Retinal pigment epithelial cell (primary cell): ENCODE data around the gene SND1.

ENCODE experiments used
- DNase-seq: peaks from one replicate; pipeline ENCODE4 v3.0.0-alpha.2; 2010; ENCODE audit warnings: low read depth
- H3K4me3 ChIP-seq: 2 replicates; pipeline ENCODE4 v1.5.1; 2011; ENCODE audit warnings: mild to moderate bottlenecking, low read length, control low read depth, moderate library complexity
- CTCF ChIP-seq: conservative IDR thresholded peaks from 2 replicates; pipeline ENCODE4 v1.5.1; 2011; ENCODE audit warnings: low read depth, low read length, control low read depth, inconsistent platforms

The SND1 gene

GRCh38 chr7:127859330-127859729, 207.3 kb downstream of the SND1 start:
- H3K4me3 ChIP-seq: no peak overlapping the region
- TF ChIP-seq CTCF: no peak
- no peak for DNase-seq

GRCh38 chr7:127862525-127862924, 210.5 kb downstream of the SND1 start:
- no peak for DNase-seq
- no peak for TF ChIP-seq CTCF

DNA sequence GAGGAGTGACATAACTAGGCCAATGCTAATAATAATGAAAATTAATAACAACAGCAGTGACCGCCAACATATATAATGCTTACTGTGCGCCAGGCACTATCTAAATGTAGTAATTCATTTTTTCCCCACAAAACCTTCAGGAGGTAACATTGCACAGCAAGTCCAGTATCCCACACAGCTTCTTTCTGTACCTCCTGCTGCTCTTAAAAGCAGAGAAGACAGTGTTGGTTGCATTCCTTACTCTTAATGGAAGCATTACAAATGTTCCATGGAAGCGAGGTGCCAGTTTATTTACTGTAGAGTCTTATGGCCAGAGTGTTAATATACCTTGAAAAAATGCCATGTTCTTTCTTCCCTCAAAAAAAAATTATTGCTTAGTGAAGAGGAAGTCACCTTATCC, 211.1 kb downstream of the SND1 start:
- no peak overlapping the region for H3K4me3 ChIP-seq
- no peak for DNase-seq
- no peak for TF ChIP-seq CTCF

More at GRCh38 chr7:127862525-127862924, 210.5 kb downstream of the SND1 start:
- H3K4me3 ChIP-seq: no peak overlapping the region

- no peak for TF ChIP-seq CTCF
- no peak overlapping the region for H3K4me3 ChIP-seq
- DNase-seq: no peak
These were observed 213.5 kb downstream of the SND1 start for GRCh38 chr7:127865466-127865865.

- no peak for TF ChIP-seq CTCF
- DNase-seq: no peak
- H3K4me3 ChIP-seq: no peak overlapping the region
These were observed 218.4 kb downstream of the SND1 start for GRCh38 chr7:127870231-127870907.

- no peak for DNase-seq
- TF ChIP-seq CTCF: no peak
- no peak overlapping the region for H3K4me3 ChIP-seq
These were observed 219.2 kb downstream of the SND1 start for GRCh38 chr7:127871226-127871625.

GRCh38 chr7:127872122-127872521, 220.1 kb downstream of the SND1 start:
- H3K4me3 ChIP-seq: no peak overlapping the region
- DNase-seq: no peak
- no peak for TF ChIP-seq CTCF
